ENCODE results near the gene SBNO2. TPM values are rescaled to one million over a fixed set of nuclear protein-coding genes. Genes with fewer than 3 reads are reported as not detected.
A peak's percentile ranks its signal among the peaks of the same experiment; 100 is the strongest.

SBNO2 gene
- total and polyA plus RNA-seq, 8 donors: 16.3 to 74.7 (median 42.7) TPM

DNA sequence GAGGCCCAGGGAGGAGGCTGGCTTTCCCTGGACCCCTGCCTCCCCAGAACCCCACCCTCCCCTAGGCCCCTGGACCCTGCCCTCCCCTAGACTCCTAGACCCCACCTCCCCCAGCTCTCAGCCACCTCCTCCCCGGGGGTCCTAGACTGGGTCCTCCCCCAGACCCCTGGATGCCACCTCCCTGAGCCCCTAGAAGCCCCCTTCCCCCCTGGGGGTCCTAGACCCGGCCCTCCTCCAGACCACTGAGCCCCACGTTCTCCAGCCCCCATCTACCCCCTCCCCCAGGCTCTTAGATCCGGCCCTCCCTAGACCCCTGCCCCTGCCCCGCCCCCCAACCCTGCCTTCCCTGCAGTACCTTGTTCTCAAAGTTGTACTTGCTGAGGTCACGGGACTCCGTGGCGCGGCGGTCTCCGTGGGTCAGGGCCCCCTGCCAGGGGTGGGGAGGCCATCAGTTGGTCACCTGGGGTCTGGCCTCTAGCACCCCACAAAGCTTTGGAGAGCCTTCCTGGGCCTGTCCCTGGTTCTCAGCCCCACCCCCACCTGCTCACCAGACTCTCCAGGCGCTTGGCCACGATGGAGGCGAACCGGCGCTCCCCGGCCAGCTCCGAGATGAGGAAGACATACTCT, 62.3 kb downstream of the SBNO2 start:
- intact Hi-C loops (cut with DNase I; ENCODE audit: low total_unique reads): loop anchor here (5.0 kb wide), 1 partner anchor 71 kb away; no protein-coding TSS in a partner anchor
- 42 to 65% (median 55%) methylated on average over 11 to 18 of the region's 18 CpGs for WGBS, 5 donors
- DNase-seq: no peak
- Histone ChIP-seq H3K27me3 (no peaks in the 10 kb centered on the region), H3K4me1 (peaks cover 24 to 50% (median 40%) of the 10 kb centered on the region in 4 donors), H3K4me3 (peak overlapping the region in 1 of 4 donors; percentile 29), H3K36me3 (peaks cover 65 to 100% (median 96%) of the 10 kb centered on the region in 4 donors), H3K27ac (peak overlapping the region; percentile 12 to 87 (median 78)), H3K9me3 (no peaks in the 10 kb centered on the region)
- no peak for TF ChIP-seq CTCF (IDR thresholded peaks at IDR 0.05)
- no peak for TF ChIP-seq POLR2AphosphoS5 (IDR thresholded peaks at IDR 0.05)
- TF ChIP-seq POLR2A (IDR thresholded peaks at IDR 0.05): no peak
- no peak for TF ChIP-seq EP300 (IDR thresholded peaks at IDR 0.05)

GRCh38 chr19:1110809-1111640, 63.0 kb downstream of the SBNO2 start:
- no peak for TF ChIP-seq EP300 (IDR thresholded peaks at IDR 0.05)
- no peak for TF ChIP-seq POLR2A (IDR thresholded peaks at IDR 0.05)
- TF ChIP-seq CTCF (IDR thresholded peaks at IDR 0.05): no peak
- TF ChIP-seq POLR2AphosphoS5 (IDR thresholded peaks at IDR 0.05): no peak
- no peak for DNase-seq
- intact Hi-C loops (cut with DNase I; ENCODE audit: low total_unique reads): loop anchor here (5.0 kb wide), 1 partner anchor 71 kb away; no protein-coding TSS in a partner anchor
- WGBS, 5 donors: 74 to 89% (median 85%) methylated on average over 12 to 18 of the region's 18 CpGs
- peaks cover 65 to 100% (median 96%) of the 10 kb centered on the region in 4 donors for H3K36me3 ChIP-seq
- no peak overlapping the region for H3K4me3 ChIP-seq
- H3K27ac ChIP-seq: peak overlapping the region in 4 of 5 donors; percentile 53 to 87 (median 81)
- no peaks in the 10 kb centered on the region for H3K9me3 ChIP-seq
- peaks cover 24 to 57% (median 47%) of the 10 kb centered on the region in 4 donors for H3K4me1 ChIP-seq
- no peaks in the 10 kb centered on the region for H3K27me3 ChIP-seq

GRCh38 chr19:1109697-1110671, 64.1 kb downstream of the SBNO2 start:
- TF ChIP-seq CTCF (IDR thresholded peaks at IDR 0.05) (no peak), POLR2AphosphoS5 (IDR thresholded peaks at IDR 0.05) (no peak), POLR2A (IDR thresholded peaks at IDR 0.05) (no peak), EP300 (IDR thresholded peaks at IDR 0.05) (no peak)
- no peak for DNase-seq
- H3K9me3 ChIP-seq: no peaks in the 10 kb centered on the region
- no peak overlapping the region for H3K27ac ChIP-seq
- H3K27me3 ChIP-seq: no peaks in the 10 kb centered on the region
- intact Hi-C loops (cut with DNase I; ENCODE audit: low total_unique reads): loop anchor here (5.0 kb wide), 1 partner anchor 72 kb away; no protein-coding TSS in a partner anchor
- WGBS, 5 donors: 91 to 93% (median 92%) methylated on average over 39 to 54 of the region's 54 CpGs
- H3K4me1 ChIP-seq: peaks cover 32 to 67% (median 57%) of the 10 kb centered on the region in 4 donors
- H3K36me3 ChIP-seq: peaks cover 60 to 94% (median 90%) of the 10 kb centered on the region in 4 donors
- no peak overlapping the region for H3K4me3 ChIP-seq

All from stomach (tissue), 9 donors.